AG08395 (cell line): ENCODE measurements around the gene CA5A.
"Not testable (repeated sequence)": the region's sequence is repeated elsewhere in the genome, so short reads cannot be mapped to it uniquely, and the experiment has no call there.

Experiments used
- DNase-seq: peaks from one replicate; pipeline ENCODE4 v3.0.0; 2012; ENCODE audit warnings: mixed read lengths, low spot score

Gene CA5A

DNA sequence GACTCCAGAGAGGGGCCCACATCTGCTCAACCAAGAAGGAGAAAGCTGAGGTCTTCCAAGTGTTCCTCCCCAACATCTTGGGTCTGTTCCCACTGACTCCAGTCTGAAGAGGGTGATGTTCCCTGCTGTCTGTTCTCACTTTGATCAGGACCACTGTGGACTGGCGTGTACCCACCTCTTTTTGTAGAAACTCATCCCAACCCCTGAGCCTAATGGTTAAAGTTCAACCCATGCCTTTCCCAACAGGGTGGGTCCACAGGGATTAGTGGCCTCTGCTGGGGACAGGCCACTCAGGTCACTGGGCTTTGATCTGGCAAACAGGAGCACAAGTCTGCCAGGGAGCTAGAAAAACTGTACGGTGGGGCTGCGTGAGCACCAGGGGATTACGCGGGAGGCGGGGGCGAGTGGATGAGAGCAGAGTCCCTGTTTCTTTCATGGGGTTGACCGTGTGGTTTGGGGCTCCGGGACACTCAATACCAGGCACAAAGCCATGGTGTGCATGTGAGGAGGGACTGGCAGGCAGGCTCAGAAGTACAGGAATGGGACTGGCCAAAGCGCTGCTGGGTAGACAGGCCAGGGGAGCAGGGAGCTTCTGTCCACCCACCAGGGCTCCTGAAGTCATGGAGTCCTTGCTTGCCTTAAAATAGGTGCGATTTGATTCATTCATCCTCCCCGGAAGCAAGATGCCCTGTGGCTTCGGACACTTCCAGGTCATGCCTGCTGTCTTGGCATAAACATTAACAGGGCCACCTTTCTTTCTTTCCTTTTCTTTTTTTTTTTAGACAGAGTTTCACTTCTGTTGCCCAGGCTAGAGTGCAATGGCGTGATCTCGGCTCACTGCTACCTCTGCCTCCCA, at the start of gene CA5A:
Gene CA5A (minus strand): TSS at position 155 of the 856 bp plus-strand sequence. CDS start 79 bp downstream, at position 76.
- DNase-seq, result no peak

- not testable (repeated sequence) for DNase-seq
These were observed 49.2 kb upstream of the CA5A start for GRCh38 chr16:87985493-87985892.

GRCh38 chr16:87984632-87985267, 48.4 kb upstream of the CA5A start:
- DNase-seq, result no peak

DNA sequence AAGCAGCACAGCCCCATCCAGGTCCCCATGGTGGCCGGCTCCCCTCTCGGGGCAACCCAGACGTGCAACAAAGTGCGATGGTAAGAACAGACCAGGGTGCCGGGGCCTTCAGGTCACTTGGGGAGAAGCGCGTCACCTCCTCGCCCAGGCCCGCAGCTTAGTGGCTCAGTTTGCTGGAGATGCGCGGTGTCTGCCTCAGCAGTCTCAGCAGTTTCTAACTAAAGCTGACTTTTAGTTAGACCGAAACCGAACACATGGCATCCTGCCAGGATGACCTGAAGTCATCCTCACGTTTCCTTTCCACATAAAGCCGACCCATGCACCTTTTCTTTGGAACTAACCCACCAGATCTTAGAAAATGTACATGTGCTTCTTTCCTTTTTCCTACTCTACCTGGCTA, 47.9 kb upstream of the CA5A start:
- DNase-seq, result not testable (repeated sequence)

DNA sequence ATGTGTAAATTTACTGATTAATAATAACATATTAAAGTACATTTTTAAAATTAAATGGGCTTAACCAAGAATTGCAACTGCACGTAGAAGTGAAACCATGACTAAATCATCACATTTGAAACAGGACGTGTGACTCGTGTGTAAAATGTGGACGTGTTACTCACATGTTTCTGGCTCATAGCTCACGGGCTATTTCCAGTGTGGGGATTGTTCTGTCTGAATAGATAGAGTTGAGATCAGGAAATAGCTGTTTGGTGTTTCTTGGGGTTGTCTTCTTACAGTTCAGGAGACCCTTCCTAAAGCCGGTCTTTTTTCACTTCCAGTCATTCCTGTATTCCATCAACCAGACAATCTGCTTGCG, 47.4 kb upstream of the CA5A start:
- not testable (repeated sequence) for DNase-seq

DNA sequence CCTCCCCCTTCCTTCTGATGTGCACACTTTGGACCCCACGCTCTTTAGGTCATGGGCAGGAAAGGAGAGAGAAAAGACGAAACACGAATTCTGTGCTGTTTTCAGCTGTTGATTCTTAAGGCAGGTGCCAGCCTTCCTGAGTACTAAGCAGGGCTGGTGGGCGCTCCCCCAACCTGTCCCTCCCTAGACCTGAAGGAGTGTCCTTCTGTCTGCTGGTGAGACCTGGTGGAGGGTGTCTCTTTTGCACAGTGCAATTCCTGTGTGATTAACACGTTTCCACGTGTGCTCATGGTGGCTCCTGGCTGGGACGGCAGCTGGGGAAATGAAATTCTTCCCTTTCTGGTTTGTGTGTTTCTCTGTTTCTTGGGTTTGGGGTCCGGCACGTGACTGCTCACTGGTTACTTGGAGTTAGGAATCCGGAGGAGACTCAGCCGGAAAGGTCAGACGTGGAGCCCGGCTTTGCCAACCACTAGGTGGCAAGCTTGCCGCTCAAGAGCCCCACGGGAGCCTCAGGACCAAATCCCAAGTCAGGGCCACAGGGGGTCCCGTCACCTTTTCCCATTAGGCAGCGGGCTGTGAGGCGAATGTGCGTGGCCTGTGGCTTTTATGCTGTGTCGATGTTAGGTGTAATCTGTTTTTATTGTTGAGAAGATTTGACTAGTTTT, 46.9 kb upstream of the CA5A start:
- not testable (repeated sequence) for DNase-seq

- no peak for DNase-seq
These were observed 46.3 kb upstream of the CA5A start for GRCh38 chr16:87982581-87983041.

GRCh38 chr16:87981376-87981775, 45.0 kb upstream of the CA5A start:
- DNase-seq, result not testable (repeated sequence)

DNA sequence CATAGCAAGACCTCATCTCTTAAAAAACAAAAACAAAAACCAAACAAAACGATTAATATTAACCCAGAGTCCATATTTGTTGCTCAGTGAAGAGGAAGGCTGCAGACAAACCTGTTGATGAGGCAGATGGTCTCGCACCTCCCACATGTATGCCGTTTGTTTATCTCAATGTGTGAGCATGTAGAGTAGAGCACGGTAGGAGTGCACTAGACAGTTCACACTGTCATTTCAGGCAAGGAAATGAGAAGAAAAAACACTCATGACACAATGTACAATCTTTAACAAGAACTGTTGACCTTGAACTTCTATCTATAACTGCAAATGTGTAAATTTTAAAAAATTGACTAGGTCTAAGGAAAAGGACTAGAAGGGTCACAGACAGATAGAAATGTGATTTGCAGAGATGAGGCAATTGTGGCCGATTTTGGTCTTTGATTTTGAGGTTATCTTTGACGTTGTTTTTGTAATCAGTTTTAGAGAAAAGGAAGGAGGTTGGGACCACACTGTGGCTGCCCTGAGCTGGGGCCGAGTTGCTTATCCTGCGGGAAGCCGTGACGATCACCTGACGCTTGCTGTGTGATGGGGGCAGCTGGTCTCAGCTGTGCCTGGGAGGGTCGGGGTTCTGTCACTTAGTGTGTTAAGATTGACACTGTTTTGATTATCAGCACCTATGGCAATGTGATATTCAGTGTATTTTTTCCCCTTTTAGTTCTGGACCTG, 43.7 kb upstream of the CA5A start:
- not testable (repeated sequence) for DNase-seq

- no peak for DNase-seq
These were observed 43.0 kb upstream of the CA5A start for GRCh38 chr16:87979352-87979751.

GRCh38 chr16:87978127-87978526, 41.8 kb upstream of the CA5A start:
- no peak for DNase-seq

GRCh38 chr16:87976665-87977064, 40.3 kb upstream of the CA5A start:
- DNase-seq, result no peak

GRCh38 chr16:87974178-87974577, 37.8 kb upstream of the CA5A start:
- no peak for DNase-seq

- DNase-seq, result no peak
These were observed 37.4 kb upstream of the CA5A start for GRCh38 chr16:87973717-87974116.

- DNase-seq, result no peak
These were observed 35.6 kb upstream of the CA5A start for GRCh38 chr16:87971933-87972332.

DNA sequence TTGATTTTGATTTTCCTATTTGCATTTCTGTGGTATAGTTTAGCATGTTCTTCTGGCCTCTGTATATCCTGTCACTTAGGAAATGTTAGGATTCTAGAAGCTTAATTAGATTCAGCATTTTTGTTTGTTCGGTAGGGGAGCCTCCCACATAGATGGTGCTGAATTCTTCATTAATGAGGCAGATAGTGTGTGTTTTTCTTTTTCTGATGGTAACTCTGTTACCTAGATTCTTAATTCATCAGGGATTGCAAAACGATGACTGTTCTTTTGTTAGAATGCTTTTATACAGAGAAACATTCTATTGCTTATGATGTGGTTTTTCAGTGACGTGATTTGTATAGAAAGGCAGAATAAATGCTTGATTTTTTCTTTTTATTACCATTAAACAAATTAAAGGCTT, 33.9 kb upstream of the CA5A start:
- DNase-seq, result peak; percentile 43

DNA sequence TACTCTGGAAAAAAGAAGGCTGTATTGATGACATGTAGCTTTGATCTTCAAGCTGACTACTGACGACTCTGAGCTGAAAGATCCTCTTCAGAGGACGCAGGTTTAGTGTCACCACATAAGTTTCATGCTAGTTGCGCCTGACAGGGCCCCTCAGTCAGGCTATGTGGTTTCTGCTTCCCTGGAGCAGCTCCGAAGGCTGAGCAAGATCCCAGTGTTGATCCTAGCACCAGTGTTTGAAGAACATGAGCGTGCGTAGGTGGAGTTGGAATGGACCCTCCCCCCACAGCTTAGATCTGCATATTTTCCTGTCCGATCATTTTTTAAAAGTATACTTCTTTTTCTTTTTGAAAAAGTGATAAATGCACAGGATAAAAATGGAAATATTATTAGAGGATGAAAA, 32.2 kb upstream of the CA5A start:
- peak; percentile 26 for DNase-seq

- DNase-seq, result peak; percentile 22
These were observed 30.4 kb upstream of the CA5A start for GRCh38 chr16:87966685-87967185.

DNA sequence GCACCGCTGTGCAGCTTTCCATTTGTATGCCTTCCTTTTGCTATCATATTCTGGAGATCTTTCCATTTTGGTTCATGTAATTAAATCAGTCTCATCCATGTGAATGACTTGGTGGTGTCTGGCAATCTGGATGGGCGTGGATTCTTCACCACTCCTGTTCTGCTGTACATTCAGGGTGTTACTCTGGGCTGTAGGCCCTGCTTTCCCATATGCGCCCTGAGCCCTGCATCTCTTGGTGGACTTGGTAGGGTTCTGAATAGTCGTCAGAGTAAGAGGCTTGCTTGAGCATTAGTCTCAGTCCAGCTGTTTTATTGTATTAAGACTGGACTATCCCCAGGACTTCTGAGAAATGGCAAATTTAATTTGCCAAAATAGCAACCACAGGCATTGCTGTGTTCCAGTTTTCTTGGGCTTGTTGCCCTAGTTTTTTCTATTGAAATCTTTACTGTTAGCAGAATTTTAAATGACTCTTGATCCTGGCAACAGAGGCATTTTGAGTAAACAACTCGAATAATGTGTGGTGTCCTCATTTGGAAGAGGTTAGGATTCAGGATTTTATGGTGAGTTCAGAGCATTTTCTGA, 29.8 kb upstream of the CA5A start:
- DNase-seq, result peak; percentile 70

- DNase-seq, result no peak
These were observed 29.1 kb upstream of the CA5A start for GRCh38 chr16:87965417-87965816.

- DNase-seq, result no peak
These were observed 27.8 kb upstream of the CA5A start for GRCh38 chr16:87964049-87964659.
